OCI-LY1 (cell line): ENCODE data around the gene ABR.

Experiments
- H2AFZ ChIP-seq: fragments of 200-600 bp; sonication (generic), shearing (Covaris generic); 2 replicates; pipeline ENCODE4 v1.6.0; 2014; ENCODE audit warnings: antibody characterized with exemption, mild to moderate bottlenecking, low read length
- H3F3A ChIP-seq: fragments of 200-600 bp; sonication (generic), shearing (Covaris generic); 2 replicates; pipeline ENCODE4 v1.6.0; 2014; ENCODE audit warnings: mild to moderate bottlenecking, antibody characterized with exemption, low read length, moderate library complexity; ENCODE audit not compliant: insufficient read depth
- H3K27ac ChIP-seq: fragments of 200-600 bp; sonication (generic); 2 replicates; pipeline ENCODE4 v1.5.1; 2014; ENCODE audit warnings: low read length, mixed run types, mild to moderate bottlenecking, low read depth; ENCODE audit not compliant: poor library complexity, severe bottlenecking
- H3K27me3 ChIP-seq: fragments of 200-600 bp; sonication (generic); 2 replicates; pipeline ENCODE4 v1.6.0; 2014; ENCODE audit warnings: antibody characterized with exemption, mild to moderate bottlenecking, low read length, moderate library complexity; ENCODE audit not compliant: insufficient read depth
- H3K36me3 ChIP-seq: fragments of 200-600 bp; sonication (generic); 2 replicates; pipeline ENCODE4 v1.6.1; 2014; ENCODE audit warnings: mild to moderate bottlenecking, antibody characterized with exemption, low read length, moderate library complexity, mixed read lengths; ENCODE audit not compliant: insufficient read depth
- H3K4me1 ChIP-seq: fragments of 200-600 bp; sonication (generic); 2 replicates; pipeline ENCODE4 v1.5.1; 2014; ENCODE audit warnings: mild to moderate bottlenecking, low read length, moderate library complexity; ENCODE audit not compliant: insufficient read depth, severe bottlenecking
- H3K4me2 ChIP-seq: fragments of 200-600 bp; sonication (generic), shearing (Covaris generic); 2 replicates; pipeline ENCODE4 v1.6.1; 2014; ENCODE audit warnings: low read length
- H3K4me3 ChIP-seq: fragments of 200-600 bp; sonication (generic); 2 replicates; pipeline ENCODE4 v1.5.1; 2014; ENCODE audit warnings: low read length, low read depth, mild to moderate bottlenecking, mixed read lengths; ENCODE audit not compliant: poor library complexity, severe bottlenecking
- H3K79me2 ChIP-seq: fragments of 200-600 bp; shearing (Covaris generic); 2 replicates; pipeline ENCODE4 v1.6.1; 2016; ENCODE audit warnings: mixed run types, low read length, mixed read lengths; ENCODE audit not compliant: insufficient read depth
- H3K9ac ChIP-seq: fragments of 200-600 bp; sonication (generic), shearing (Covaris generic); 2 replicates; pipeline ENCODE4 v1.6.1; 2014; ENCODE audit warnings: mild to moderate bottlenecking, low read length, mixed read lengths
- H3K9me2 ChIP-seq: fragments of 200-600 bp; sonication (generic), shearing (Covaris generic); 2 replicates; pipeline ENCODE4 v1.6.1; 2014; ENCODE audit warnings: low read depth, mild to moderate bottlenecking, low read length, mixed read lengths
- H3K9me3 ChIP-seq: fragments of 200-600 bp; shearing (Covaris generic); 2 replicates; pipeline ENCODE4 v1.6.1; 2014; ENCODE audit warnings: low read length, mixed read lengths
- H4K20me1 ChIP-seq: fragments of 200-600 bp; sonication (generic), shearing (Covaris generic); 2 replicates; pipeline ENCODE4 v1.6.0; 2016; ENCODE audit warnings: mild to moderate bottlenecking, low read length; ENCODE audit not compliant: insufficient read depth
- EZH2 ChIP-seq: fragments of 200-600 bp; sonication (generic), shearing (Covaris generic); IDR thresholded peaks from 2 replicates; pipeline ENCODE4 v1.8.0; 2017; ENCODE audit warnings: borderline replicate concordance, mixed run types, mild to moderate bottlenecking, antibody characterized with exemption, low read length, moderate library complexity, mixed read lengths
- TF ChIP-seq, protein P1 (sequence below): fragments of 200-600 bp; sonication (generic), shearing (Covaris generic); IDR thresholded peaks from 2 replicates; pipeline ENCODE4 v1.5.1; 2017; ENCODE audit warnings: mild to moderate bottlenecking, antibody characterized with exemption, low read length, moderate library complexity, mixed read lengths

ABR gene

DNA sequence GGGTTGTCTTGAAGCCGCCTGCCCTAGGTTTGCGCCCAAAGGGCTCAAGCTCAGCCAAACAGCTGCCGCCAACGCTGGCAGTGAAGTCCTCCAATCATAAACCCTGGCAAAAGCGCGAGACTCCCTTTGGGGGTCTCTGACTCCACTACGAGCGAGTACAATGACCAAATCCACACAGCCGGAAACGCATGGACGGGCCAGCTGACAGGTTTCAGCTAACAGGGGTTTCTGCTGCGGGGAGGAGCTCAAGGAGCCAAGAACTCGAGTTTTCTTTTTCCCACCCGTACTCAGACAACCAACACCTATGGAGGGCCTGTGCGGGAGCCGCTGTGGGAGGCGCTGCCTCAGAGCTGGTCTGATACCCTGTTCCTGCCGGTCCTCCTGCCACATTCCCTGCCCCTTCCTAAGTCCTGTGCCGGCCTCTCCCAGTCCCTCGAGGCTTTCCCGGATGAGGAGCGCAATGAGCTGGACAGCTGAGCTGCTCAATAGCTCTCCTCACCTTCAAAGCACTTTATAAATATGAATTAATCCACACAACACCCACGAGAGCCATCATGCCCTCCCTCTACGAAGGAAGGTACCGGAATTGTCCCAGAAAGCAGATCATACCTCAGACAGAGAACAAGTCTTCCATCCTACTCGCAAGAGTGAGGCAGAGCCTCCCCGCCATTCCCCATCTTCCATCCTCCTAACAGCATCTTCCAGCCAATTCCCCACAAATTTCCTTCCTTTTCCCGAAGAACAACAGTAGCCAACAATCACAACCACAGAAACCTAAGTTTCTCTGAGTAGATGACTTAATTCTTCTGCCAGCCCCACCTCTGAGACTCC, 6.1 kb downstream of the ABR start:
- no peaks in the 10 kb centered on the region for H4K20me1 ChIP-seq
- H3K36me3 ChIP-seq = no peaks in the 10 kb centered on the region
- no peaks in the 10 kb centered on the region for H3F3A ChIP-seq
- no peak overlapping the region for H3K27ac ChIP-seq
- no peak for TF ChIP-seq EZH2
- TF ChIP-seq, protein P1, sequence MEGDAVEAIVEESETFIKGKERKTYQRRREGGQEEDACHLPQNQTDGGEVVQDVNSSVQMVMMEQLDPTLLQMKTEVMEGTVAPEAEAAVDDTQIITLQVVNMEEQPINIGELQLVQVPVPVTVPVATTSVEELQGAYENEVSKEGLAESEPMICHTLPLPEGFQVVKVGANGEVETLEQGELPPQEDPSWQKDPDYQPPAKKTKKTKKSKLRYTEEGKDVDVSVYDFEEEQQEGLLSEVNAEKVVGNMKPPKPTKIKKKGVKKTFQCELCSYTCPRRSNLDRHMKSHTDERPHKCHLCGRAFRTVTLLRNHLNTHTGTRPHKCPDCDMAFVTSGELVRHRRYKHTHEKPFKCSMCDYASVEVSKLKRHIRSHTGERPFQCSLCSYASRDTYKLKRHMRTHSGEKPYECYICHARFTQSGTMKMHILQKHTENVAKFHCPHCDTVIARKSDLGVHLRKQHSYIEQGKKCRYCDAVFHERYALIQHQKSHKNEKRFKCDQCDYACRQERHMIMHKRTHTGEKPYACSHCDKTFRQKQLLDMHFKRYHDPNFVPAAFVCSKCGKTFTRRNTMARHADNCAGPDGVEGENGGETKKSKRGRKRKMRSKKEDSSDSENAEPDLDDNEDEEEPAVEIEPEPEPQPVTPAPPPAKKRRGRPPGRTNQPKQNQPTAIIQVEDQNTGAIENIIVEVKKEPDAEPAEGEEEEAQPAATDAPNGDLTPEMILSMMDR = no peak
- no peaks in the 10 kb centered on the region for H3K9me3 ChIP-seq
- no peak overlapping the region for H3K4me2 ChIP-seq
- no peak overlapping the region for H3K4me3 ChIP-seq
- no peak overlapping the region for H3K9ac ChIP-seq
- no peaks in the 10 kb centered on the region for H3K9me2 ChIP-seq
- H3K27me3 ChIP-seq = no peaks in the 10 kb centered on the region
- H3K79me2 ChIP-seq = peaks cover 17% of the 10 kb centered on the region; the same call in 1 of the 2 replicates
- H3K4me1 ChIP-seq = peaks cover 2% of the 10 kb centered on the region
- no peak overlapping the region for H2AFZ ChIP-seq

DNA sequence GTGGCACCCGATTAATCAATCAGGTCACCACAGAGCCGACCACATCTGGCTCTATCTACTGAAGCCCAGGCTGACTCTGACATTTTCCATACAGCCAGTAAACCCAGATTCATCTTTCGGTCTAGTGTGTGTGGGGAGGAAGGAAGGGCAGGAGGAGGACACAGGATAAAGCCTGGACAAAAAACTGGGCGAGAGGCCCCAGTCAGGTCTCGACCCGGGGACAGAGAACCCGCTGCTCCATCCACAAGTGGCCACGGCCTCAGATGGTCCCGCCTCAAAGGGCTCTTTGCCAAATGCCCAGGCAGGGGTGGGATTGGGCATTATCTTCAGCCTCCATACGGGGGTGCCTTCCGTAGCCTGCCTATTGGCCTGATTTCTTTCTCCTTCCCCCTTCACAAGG, 7.8 kb downstream of the ABR start:
- Histone ChIP-seq H3K27ac (no peak overlapping the region), H3K9ac (no peak overlapping the region), H3K9me3 (no peaks in the 10 kb centered on the region), H3K4me2 (no peak overlapping the region), H3K9me2 (no peaks in the 10 kb centered on the region), H3K27me3 (no peaks in the 10 kb centered on the region), H4K20me1 (no peaks in the 10 kb centered on the region), H3K4me3 (no peak overlapping the region), H3K36me3 (0 out of 2 replicates have a peak, but pooled peaks cover 3% of the 10 kb centered on the region), H3F3A (no peaks in the 10 kb centered on the region), H2AFZ (no peak overlapping the region), H3K79me2 (peaks cover 17% of the 10 kb centered on the region; the same call in 1 of the 2 replicates), H3K4me1 (no peaks in the 10 kb centered on the region)
- TF ChIP-seq, protein P1 = no peak
- TF ChIP-seq EZH2 = no peak

DNA sequence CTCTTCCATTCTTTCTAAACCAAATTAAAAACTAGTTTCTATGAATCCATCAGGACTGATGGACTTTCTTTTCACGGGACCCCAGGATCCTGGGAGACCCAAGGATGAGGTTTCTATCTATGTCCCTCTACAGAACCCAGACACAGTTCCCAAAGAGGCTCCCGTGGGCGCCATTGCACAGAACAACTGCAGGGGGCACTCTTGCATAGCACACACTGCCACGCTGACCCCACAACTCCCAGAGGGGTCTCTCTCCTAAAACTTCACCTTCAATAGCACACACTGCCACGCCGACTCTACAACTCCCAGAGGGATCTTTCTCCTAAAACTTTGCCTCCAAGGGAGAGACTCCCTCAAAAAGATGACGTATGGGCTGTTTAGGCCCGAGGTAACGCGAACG, 9.0 kb downstream of the ABR start:
- H3K9me2 ChIP-seq = no peaks in the 10 kb centered on the region
- no peak overlapping the region for H3K4me3 ChIP-seq
- H3K9ac ChIP-seq = no peak overlapping the region
- H2AFZ ChIP-seq = no peak overlapping the region
- H3K4me1 ChIP-seq = no peaks in the 10 kb centered on the region
- TF ChIP-seq EZH2 = no peak
- TF ChIP-seq, protein P1 = peak; percentile 62
- no peak overlapping the region for H3K4me2 ChIP-seq
- H3K79me2 ChIP-seq = peaks cover 17% of the 10 kb centered on the region; the same call in 1 of the 2 replicates
- no peaks in the 10 kb centered on the region for H3K27me3 ChIP-seq
- H3K36me3 ChIP-seq = 0 out of 2 replicates have a peak, but pooled peaks cover 3% of the 10 kb centered on the region
- H4K20me1 ChIP-seq = no peaks in the 10 kb centered on the region
- no peaks in the 10 kb centered on the region for H3F3A ChIP-seq
- H3K27ac ChIP-seq = no peak overlapping the region
- H3K9me3 ChIP-seq = no peaks in the 10 kb centered on the region
